ES-I3 (cell line): ENCODE measurements around the gene TNFRSF1A.
"Not testable (repeated sequence)": the region's sequence is repeated elsewhere in the genome, so short reads cannot be mapped to it uniquely, and the experiment has no call there.

Experiments
- H3K36me3 ChIP-seq: 2 replicates; pipeline ENCODE4 v1.6.1; 2013; ENCODE audit warnings: mild to moderate bottlenecking, low read length, control low read depth, moderate library complexity; ENCODE audit not compliant: insufficient read depth
- H3K4me1 ChIP-seq: 2 replicates; pipeline ENCODE4 v1.6.1; 2013; ENCODE audit warnings: mild to moderate bottlenecking, control low read depth, low read length; ENCODE audit not compliant: insufficient read depth
- H3K9ac ChIP-seq: 2 replicates; pipeline ENCODE4 v1.6.1; 2013; ENCODE audit warnings: low read depth, mild to moderate bottlenecking, low read length, moderate library complexity
- H3K9me3 ChIP-seq: 2 replicates; pipeline ENCODE4 v1.6.1; 2013; ENCODE audit warnings: mild to moderate bottlenecking, low read length, moderate library complexity; ENCODE audit not compliant: control insufficient read depth, insufficient read depth

Gene TNFRSF1A

DNA sequence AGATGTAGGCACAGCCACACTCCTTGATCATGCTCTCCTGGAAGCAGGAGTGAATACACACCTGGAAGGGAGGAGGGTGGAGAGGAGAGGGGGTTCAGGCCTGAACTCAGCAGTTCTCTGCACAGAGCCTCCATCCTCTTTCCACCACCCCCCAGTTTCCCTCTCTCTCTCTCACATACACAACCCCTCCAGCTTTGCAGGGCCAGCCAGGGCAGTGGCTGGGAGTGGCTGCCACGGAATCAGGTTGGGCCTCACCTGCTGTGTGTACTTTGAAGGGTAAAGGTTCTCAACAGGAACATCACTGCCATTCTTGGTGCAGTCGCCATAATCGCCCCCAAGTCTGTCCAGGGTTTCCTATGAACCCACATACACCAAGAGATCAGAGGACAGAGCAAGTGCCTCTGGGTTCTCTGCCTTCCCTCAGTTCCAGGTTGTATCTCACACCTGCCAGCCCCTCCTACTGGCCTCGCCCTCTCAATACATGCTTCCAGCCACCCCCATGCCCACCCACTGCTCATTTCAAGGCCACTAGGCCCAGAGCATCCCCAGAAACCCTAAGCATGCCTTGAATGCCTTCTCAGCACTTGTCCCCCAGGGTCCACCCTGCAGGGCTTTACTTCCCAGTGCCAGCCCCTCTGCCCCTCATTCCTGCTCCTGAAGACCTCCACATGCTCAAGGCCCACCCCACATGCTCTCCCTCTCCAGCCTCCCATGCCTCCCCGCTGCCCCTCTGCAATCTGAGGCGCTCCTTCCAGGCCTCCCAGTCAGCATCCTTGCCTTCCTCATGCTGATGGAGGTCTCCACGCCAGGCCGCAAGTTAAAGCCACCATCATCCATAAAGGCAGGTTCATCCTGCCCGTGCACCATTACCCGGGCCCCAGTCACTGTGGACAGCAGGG, 12.9 kb upstream of the TNFRSF1A start:
- Histone ChIP-seq H3K9ac (no peak overlapping the region), H3K9me3 (no peaks in the 10 kb centered on the region), H3K4me1 (no peaks in the 10 kb centered on the region), H3K36me3 (peaks cover 4% of the 10 kb centered on the region; the same call in 1 of the 2 replicates)

- H3K9me3 ChIP-seq, result no peaks in the 10 kb centered on the region
- no peaks in the 10 kb centered on the region for H3K4me1 ChIP-seq
- no peak overlapping the region for H3K9ac ChIP-seq
- peaks cover 12% of the 10 kb centered on the region for H3K36me3 ChIP-seq
These were observed 10.6 kb upstream of the TNFRSF1A start for GRCh38 chr12:6352193-6353173.

DNA sequence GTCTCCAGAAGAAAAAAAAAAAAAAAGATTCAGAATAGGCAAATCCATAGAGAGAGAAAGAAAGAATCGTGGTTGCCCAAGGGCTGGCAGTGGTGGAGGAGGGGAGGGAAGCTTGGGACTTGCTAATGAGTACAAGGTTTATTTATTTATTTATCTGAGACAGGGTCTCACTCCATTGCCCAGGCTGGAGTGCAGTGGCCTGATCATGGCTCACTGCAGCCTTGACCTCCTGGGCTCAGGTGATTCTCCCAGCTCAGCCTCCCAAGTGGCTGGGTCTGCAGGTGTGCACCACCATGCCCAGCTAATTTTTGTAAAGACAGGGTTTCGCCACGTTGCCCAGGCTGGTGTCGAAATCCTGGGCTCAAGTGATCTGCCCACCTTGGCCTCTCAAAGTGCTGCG, 9.7 kb upstream of the TNFRSF1A start:
- Histone ChIP-seq H3K36me3 (peaks cover 12% of the 10 kb centered on the region), H3K9me3 (no peaks in the 10 kb centered on the region), H3K4me1 (no peaks in the 10 kb centered on the region), H3K9ac (no peak overlapping the region)

DNA sequence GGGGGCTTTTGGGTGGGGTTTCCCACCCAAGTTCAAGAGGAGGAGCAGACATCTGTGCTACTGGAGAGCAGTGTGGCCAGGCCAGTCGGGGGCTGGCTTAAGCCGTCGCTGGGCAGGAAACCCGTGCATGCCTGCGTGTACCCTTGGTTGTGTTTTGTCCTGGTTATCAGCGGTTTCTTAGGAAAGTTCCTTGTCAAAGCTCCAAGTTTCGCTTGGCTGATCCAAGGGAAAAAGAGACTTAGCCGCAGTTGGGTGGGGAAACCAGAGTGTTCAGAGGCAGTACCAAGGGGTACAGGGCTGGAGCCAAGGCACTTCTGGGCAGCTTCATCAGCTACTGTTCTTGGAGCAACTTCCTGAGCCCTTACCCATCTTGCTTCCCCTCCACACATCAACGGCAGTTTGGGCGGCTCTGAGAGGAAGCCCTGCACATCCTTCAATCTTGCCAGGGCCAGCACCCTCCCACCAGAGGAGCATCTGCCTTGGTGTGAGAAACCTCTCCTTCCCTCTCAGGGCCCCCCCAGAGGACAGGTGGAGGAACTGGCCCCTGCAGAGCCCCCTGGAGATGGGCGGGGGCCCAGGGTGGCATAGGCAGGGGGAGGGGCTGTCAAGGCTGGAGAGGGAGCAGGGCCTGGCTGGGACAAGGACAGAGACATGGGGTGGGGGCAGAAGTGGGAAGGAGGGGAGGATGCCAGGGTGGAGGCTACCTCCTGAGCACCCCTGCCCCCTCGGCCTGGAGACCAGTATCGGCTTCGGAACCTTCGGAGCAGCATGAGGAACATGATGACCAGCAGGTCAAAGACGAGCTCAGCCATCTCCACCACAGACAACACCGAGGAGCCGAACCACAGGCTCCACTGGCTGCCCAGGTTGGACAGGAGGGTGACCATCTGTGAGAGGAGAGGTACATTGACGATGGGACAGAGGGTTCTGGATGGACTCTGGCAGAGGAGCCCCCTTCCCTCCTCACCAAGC, 5.8 kb upstream of the TNFRSF1A start:
- Histone ChIP-seq H3K9me3 (no peaks in the 10 kb centered on the region), H3K4me1 (peaks cover 11% of the 10 kb centered on the region), H3K36me3 (peaks cover 10% of the 10 kb centered on the region), H3K9ac (no peak overlapping the region)

- Histone ChIP-seq H3K36me3 (peaks cover 8% of the 10 kb centered on the region), H3K9ac (no peak overlapping the region), H3K9me3 (no peaks in the 10 kb centered on the region), H3K4me1 (peaks cover 18% of the 10 kb centered on the region)
These were observed 5.1 kb upstream of the TNFRSF1A start for GRCh38 chr12:6346942-6347341.

- no peak overlapping the region for H3K9ac ChIP-seq
- peaks cover 18% of the 10 kb centered on the region for H3K4me1 ChIP-seq
- H3K36me3 ChIP-seq, result peaks cover 8% of the 10 kb centered on the region
- no peaks in the 10 kb centered on the region for H3K9me3 ChIP-seq
These were observed 4.5 kb upstream of the TNFRSF1A start for GRCh38 chr12:6346235-6346832.

DNA sequence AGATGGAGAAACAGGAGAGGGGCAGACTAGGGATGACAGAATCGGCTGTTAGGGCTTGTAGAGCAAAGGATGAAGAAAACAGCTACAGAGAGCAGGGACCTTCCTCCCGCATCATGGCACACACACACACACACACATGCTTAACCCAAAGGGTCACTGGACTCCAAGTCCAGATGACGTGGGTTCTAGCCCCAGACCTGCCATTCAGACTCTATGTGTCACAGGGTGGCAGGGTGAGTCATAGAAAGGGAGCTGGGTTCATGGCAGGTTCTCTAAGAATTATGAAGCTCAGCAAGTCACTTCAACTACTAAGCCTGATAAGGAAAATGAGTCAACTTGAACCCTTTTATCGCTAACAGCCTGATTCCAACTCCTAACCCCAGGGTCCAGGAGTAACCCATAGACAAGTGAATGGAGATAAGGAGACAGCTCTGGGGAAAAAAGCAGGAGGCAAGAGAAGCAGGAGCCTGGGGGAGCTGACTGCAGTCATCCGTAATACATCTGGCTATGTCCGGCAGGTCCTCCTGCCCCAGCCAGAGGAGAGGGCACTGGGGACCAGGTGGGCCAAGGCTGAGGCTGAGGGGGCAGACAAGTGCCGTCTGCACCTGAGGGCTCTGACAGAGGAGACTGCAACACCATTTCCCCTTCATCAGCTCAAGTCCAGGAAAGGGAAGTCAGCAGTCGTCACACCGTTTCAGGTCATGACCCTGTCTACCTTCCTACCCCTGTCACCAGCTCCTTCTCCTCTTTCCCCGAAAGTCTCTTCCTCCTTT, 3.6 kb upstream of the TNFRSF1A start:
- H3K9ac ChIP-seq, result no peak overlapping the region
- H3K9me3 ChIP-seq, result no peaks in the 10 kb centered on the region
- H3K36me3 ChIP-seq, result peaks cover 8% of the 10 kb centered on the region
- H3K4me1 ChIP-seq, result peaks cover 18% of the 10 kb centered on the region

DNA sequence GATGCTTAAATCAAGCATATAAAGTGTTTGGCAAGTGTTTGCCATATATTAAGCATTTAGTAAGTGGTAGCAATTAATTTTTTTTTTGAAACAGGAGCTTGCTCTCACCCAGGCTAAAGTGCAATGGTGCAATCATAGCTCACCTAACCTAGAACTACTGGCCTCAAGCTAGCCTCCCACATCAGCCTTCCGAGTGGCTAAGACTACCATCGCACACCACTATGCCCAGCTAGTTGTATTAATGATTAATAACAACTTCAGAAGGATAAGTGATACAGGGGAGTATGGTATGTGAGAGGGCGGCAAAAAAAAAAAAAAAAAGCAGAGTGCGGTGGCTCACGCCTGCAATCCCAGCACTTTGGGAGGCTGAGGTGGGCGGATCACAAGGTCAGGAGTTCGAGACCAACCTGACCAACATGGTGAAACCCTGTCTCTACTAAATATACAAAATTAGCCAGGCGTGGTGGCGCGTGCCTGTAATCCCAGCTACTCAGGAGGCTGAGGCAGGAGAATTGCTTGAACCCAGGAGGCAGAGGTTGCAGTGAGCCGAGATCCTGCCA, 2.3 kb upstream of the TNFRSF1A start:
- H3K36me3 ChIP-seq, H3K9ac ChIP-seq, H3K9me3 ChIP-seq: not testable (repeated sequence)
- H3K4me1 ChIP-seq, result peaks cover 21% of the 10 kb centered on the region

GRCh38 chr12:6343518-6343917, 1.6 kb upstream of the TNFRSF1A start:
- H3K9me3 ChIP-seq, result no peaks in the 10 kb centered on the region
- H3K4me1 ChIP-seq, result peaks cover 28% of the 10 kb centered on the region
- H3K36me3 ChIP-seq, result peaks cover under 1% of the 10 kb centered on the region; the same call in 1 of the 2 replicates
- H3K9ac ChIP-seq, result no peak overlapping the region

GRCh38 chr12:6342140-6342889, 439 bp upstream of the TNFRSF1A start:
- peaks cover 40% of the 10 kb centered on the region for H3K4me1 ChIP-seq

DNA sequence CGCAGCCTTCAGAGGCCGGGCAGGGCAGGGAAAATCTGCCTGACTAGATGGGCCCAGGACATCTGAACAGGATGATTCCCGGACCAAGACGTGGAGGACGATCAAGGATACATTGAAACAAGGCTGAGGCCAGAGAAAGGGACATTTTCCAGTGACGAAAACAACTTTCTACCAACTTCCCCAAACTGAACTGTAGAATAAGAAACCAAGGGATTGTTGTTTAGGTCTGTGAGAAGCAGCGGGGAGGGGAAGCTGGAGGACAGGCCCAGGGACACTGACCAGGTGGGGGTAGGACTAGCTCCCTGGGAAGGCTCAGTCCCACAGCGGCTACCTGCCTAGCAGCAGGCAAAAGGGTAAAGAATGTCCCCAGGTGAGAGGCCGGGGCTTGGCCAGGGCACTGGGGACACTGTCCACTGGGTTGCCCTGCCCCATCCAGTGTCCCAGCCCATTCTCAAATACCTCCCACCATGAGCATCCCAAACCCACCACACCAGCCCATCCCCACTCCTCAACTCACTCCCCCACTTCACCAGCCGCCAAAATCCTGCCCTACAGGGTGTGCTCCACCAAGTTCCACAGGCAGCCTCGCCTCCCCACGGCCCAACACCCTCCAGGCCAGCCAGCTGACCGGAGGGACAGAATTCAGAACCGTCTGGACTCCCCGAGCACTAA, 995 bp downstream of the TNFRSF1A start:
- no peaks in the 10 kb centered on the region for H3K9me3 ChIP-seq
- H3K4me1 ChIP-seq, result peaks cover 45% of the 10 kb centered on the region
- H3K9ac ChIP-seq, result peak overlapping the region; percentile 81
- no peaks in the 10 kb centered on the region for H3K36me3 ChIP-seq

More at GRCh38 chr12:6342140-6342889, 439 bp upstream of the TNFRSF1A start:
- Histone ChIP-seq H3K36me3 (no peaks in the 10 kb centered on the region), H3K9ac (peak overlapping the region; percentile 81), H3K9me3 (no peaks in the 10 kb centered on the region)
